Endothelial cell of umbilical vein (primary cell): ENCODE results near the gene ARID1B. TPM values are rescaled to one million over a fixed set of nuclear protein-coding genes. Genes with fewer than 3 reads are reported as not detected.
A peak's percentile ranks its signal among the peaks of the same experiment; 100 is the strongest.

Source experiments
- BruUV-seq: library from RNA; stranded (reverse); fragments of 400-500 nt; replicated peaks from 2 replicates; lab custom pipeline; 2021; lab: Mats Ljungman, UMichigan
- CTCF ChIA-PET: fragments of 300-600, 350-600 bp; sonication (Branson Sonifier 250); formaldehyde crosslinking; loops from one replicate; lab custom pipeline; 2021; ENCODE audit warnings: antibody characterized with exemption, inconsistent platforms; lab: Charles Lee
- POLR2A ChIA-PET: fragments of 300-600, 350-600 bp; sonication (Branson Sonifier 250); formaldehyde crosslinking; loops from one replicate; lab custom pipeline; 2021; ENCODE audit warnings: antibody characterized with exemption, inconsistent platforms; lab: Charles Lee
- DNase-seq: peaks from one replicate; pipeline ENCODE4 v3.0.0-alpha.2; 2011; ENCODE audit warnings: low read depth, low spot score
- FAIRE-seq: peaks from 2 replicates; lab custom pipeline; 2011; peaks lifted over from hg19 to GRCh38; lab: Jason Lieb, UNC
- H2AFZ ChIP-seq: 2 replicates; pipeline ENCODE4 v1.6.0; 2012; ENCODE audit warnings: low read depth, low read length, control low read depth, inconsistent platforms
- H3K27ac ChIP-seq: 2 replicates; pipeline ENCODE4 v1.5.1; 2011; ENCODE audit warnings: low read depth, mild to moderate bottlenecking, control low read depth, low read length, moderate library complexity; ENCODE audit not compliant: insufficient read depth
- H3K27me3 ChIP-seq, 2 experiments: 2 replicates each; pipeline versions ENCODE4 v1.6.0 to v1.6.1; 2011; ENCODE audit warnings: low read length in 2 of 2, mixed read lengths in 1 of 2; ENCODE audit not compliant: control insufficient read depth in 2 of 2, insufficient read depth in 2 of 2
- H3K36me3 ChIP-seq, 2 experiments: 2 replicates in 1 of 2; 3 replicates in 1 of 2; pipeline ENCODE4 v1.5.1; 2011; ENCODE audit warnings: low read length in 2 of 2, mild to moderate bottlenecking in 1 of 2, moderate library complexity in 1 of 2; ENCODE audit not compliant: control insufficient read depth in 2 of 2, insufficient read depth in 2 of 2; ENCODE audit errors: extremely low read depth in 1 of 2
- H3K4me1 ChIP-seq: 3 replicates; pipeline ENCODE4 v1.5.1; 2011; ENCODE audit warnings: mild to moderate bottlenecking, low read length; ENCODE audit not compliant: control insufficient read depth, insufficient read depth; ENCODE audit errors: extremely low read depth
- H3K4me2 ChIP-seq: 2 replicates; pipeline ENCODE4 v1.6.1; 2011; ENCODE audit warnings: low read length, control low read depth, mixed read lengths; ENCODE audit not compliant: insufficient read depth
- H3K4me3 ChIP-seq, 3 experiments: fragments of 200-600 bp in 1 of 3; sonication (generic), shearing (Covaris generic) in 1 of 3; replicated peaks in 1 of 3; 2 replicates each; pipeline ENCODE4 v1.5.1; 2011 to 2016; ENCODE audit warnings: control low read depth in 3 of 3, low read length in 3 of 3, mild to moderate bottlenecking in 2 of 3, inconsistent platforms in 1 of 3, low read depth in 1 of 3, moderate library complexity in 1 of 3; ENCODE audit not compliant: insufficient read depth in 1 of 3
- H3K79me2 ChIP-seq: 2 replicates; pipeline ENCODE4 v1.6.0; 2012; ENCODE audit warnings: low read length, inconsistent platforms; ENCODE audit not compliant: control insufficient read depth, insufficient read depth
- H3K9ac ChIP-seq: replicated peaks from 2 replicates; pipeline ENCODE3; 2011; ENCODE audit warnings: low read length, control low read depth; ENCODE audit not compliant: insufficient read depth; ENCODE audit errors: extremely low read depth
- H3K9me1 ChIP-seq: replicated peaks from 3 replicates; pipeline ENCODE4 v1.6.0; 2011; ENCODE audit warnings: mild to moderate bottlenecking, low read length; ENCODE audit not compliant: control insufficient read depth, insufficient read depth; ENCODE audit errors: extremely low read depth
- H3K9me3 ChIP-seq: replicated peaks from 2 replicates; pipeline ENCODE4 v1.5.1; 2012; ENCODE audit warnings: low read length, inconsistent platforms; ENCODE audit not compliant: control insufficient read depth, insufficient read depth
- H4K20me1 ChIP-seq: replicated peaks from 2 replicates; pipeline ENCODE3; 2011; ENCODE audit warnings: mild to moderate bottlenecking, low read length; ENCODE audit not compliant: control insufficient read depth, insufficient read depth; ENCODE audit errors: extremely low read depth
- EZH2 ChIP-seq: IDR thresholded peaks from 2 replicates; pipeline ENCODE4 v1.6.1; 2012; ENCODE audit warnings: borderline replicate concordance, low read depth, mild to moderate bottlenecking, moderate library complexity, low read length, inconsistent platforms; ENCODE audit not compliant: severe bottlenecking
- FOS ChIP-seq: IDR thresholded peaks from 2 replicates; pipeline ENCODE4 v1.6.1; 2011; ENCODE audit warnings: mild to moderate bottlenecking, low read length, moderate library complexity, borderline replicate concordance; ENCODE audit not compliant: insufficient read depth
- GATA2 ChIP-seq: IDR thresholded peaks from 2 replicates; pipeline ENCODE4 v1.7.0; 2011; ENCODE audit warnings: low read depth, mild to moderate bottlenecking, moderate library complexity, mixed read lengths, low read length; ENCODE audit not compliant: insufficient read length, insufficient read depth
- POLR2A ChIP-seq: IDR thresholded peaks from 2 replicates; pipeline ENCODE4 v1.6.1; 2012; ENCODE audit warnings: low read depth, mild to moderate bottlenecking, control low read depth, low read length
- dilution Hi-C: fragments of 300-500 bp; cut with MboI; formaldehyde crosslinking; loops from one replicate; pipeline ENCODE4 v1.15.0; 2019; ENCODE audit warnings: low sequenced_read_pairs; ENCODE audit not compliant: extremely low pct_ligation_motif_present
- intact Hi-C: fragments of 100-400 bp; cut with micrococcal nuclease; formaldehyde crosslinking; loops from one replicate; pipeline ENCODE4 v1.10.0; 2022
- polyA plus RNA-seq, 4 experiments: library from polyadenylated mRNA; depleted of rRNA in 3 of 4; stranded (reverse) in 3 of 4; unstranded in 1 of 4; fragments of >200 nt; gene quantifications; 2 replicates each; pipeline versions ENCODE4 v1.2.1 to v1.2.3, GENCODE V29; 2011 to 2012; ENCODE audit warnings: missing spikeins in 1 of 4
- total RNA-seq: library from RNA; stranded (reverse); gene quantifications from 2 replicates; pipeline ENCODE4 v1.2.3, GENCODE V29; 2021
- TF ChIP-seq, protein P1 (sequence below): IDR thresholded peaks from 2 replicates; pipeline ENCODE4 v1.6.1; 2011; ENCODE audit not compliant: insufficient read depth, insufficient read length
- TF ChIP-seq, protein P2 (sequence below), 2 donors: IDR thresholded peaks; 1 replicate in 1 of 2; 2 replicates in 1 of 2; pipeline ENCODE4 v1.5.1; 2011; ENCODE audit warnings: low read length in 2 of 2, mild to moderate bottlenecking in 2 of 2, moderate library complexity in 2 of 2, control low read depth in 1 of 2, inconsistent platforms in 1 of 2, low read depth in 1 of 2; ENCODE audit not compliant: insufficient read depth in 1 of 2; ENCODE audit errors: extremely low read depth in 1 of 2

The ARID1B gene
- total and polyA plus RNA-seq, 2 donors (not counting 3 experiments of a cell fraction or from before 2014, with no cell fraction given), result 21.8 to 89.5 TPM

DNA sequence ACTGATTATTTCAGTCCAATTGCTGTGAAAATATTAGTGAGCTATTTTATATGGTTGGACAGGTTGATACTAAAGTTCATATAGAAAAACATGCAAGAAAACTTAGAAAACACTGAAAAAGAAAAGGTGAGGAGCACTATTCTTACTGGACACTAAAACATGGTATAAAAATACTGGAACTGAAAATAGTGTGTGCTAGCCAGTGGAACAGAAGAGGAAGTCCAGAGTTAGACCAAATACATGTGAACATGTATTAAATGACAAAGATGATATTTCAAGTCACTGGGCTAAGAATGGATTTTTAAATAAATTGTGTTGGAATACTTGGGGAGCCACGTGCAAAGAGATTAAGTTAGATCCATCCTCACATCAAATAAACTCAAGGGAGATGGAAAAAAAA lies 327.6 kb downstream of the ARID1B start:
- Histone ChIP-seq H3K9me1 (no peaks in the 10 kb centered on the region), H2AFZ (no peak overlapping the region), H3K4me1 (peaks cover 12% of the 10 kb centered on the region), H3K9ac (no peak overlapping the region), H3K36me3 (no peaks in the 10 kb centered on the region), H3K4me2 (no peak overlapping the region), H3K9me3 (no peaks in the 10 kb centered on the region), H3K79me2 (no peaks in the 10 kb centered on the region), H3K27me3 (no peaks in the 10 kb centered on the region), H3K4me3 (no peak overlapping the region), H4K20me1 (no peaks in the 10 kb centered on the region), H3K27ac (no peak overlapping the region)
- ChIA-PET CTCF (no interaction called here), POLR2A (no interaction called here)
- dilution Hi-C loops (no loop called here), intact Hi-C loops (no loop called here)
- FAIRE-seq, result no peak
- DNase-seq, result no peak
- BruUV-seq, result no TSS peak
- TF ChIP-seq GATA2 (no peak), POLR2A (no peak), EZH2 (no peak)
- TF ChIP-seq, protein P1, sequence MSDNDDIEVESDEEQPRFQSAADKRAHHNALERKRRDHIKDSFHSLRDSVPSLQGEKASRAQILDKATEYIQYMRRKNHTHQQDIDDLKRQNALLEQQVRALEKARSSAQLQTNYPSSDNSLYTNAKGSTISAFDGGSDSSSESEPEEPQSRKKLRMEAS, result no peak
- TF ChIP-seq, protein P2, sequence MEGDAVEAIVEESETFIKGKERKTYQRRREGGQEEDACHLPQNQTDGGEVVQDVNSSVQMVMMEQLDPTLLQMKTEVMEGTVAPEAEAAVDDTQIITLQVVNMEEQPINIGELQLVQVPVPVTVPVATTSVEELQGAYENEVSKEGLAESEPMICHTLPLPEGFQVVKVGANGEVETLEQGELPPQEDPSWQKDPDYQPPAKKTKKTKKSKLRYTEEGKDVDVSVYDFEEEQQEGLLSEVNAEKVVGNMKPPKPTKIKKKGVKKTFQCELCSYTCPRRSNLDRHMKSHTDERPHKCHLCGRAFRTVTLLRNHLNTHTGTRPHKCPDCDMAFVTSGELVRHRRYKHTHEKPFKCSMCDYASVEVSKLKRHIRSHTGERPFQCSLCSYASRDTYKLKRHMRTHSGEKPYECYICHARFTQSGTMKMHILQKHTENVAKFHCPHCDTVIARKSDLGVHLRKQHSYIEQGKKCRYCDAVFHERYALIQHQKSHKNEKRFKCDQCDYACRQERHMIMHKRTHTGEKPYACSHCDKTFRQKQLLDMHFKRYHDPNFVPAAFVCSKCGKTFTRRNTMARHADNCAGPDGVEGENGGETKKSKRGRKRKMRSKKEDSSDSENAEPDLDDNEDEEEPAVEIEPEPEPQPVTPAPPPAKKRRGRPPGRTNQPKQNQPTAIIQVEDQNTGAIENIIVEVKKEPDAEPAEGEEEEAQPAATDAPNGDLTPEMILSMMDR (IDR thresholded peaks at IDR 0.05; ENCODE audit: extremely low read depth in 1 of 2, insufficient read depth in 1 of 2, low read depth in 1 of 2, low read length in 2 of 2), result no peak

DNA sequence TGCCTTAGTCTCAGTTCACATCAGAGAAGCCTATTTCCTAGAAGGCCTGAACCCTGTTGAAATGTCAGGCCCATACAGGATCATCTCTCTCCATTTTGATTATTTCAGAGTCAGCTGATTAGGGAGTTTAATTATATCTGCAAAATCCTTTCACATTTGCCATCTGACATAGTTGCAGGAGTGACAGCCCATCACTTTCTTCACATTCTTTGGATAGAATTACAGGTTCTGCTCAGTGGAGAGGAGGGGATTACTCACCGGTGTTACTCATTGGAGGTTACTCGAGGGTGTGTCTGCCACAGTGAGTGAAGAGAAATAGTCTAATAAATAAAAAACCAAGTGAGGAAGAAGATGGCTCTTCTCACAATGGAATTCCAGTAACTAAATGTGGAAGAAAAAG lies 329.3 kb downstream of the ARID1B start:
- Histone ChIP-seq H3K9me1 (no peaks in the 10 kb centered on the region), H3K9me3 (no peaks in the 10 kb centered on the region), H2AFZ (no peak overlapping the region), H3K36me3 (no peaks in the 10 kb centered on the region), H3K9ac (no peak overlapping the region), H3K4me2 (no peak overlapping the region), H3K4me3 (no peak overlapping the region), H4K20me1 (no peaks in the 10 kb centered on the region), H3K4me1 (peaks cover 4% of the 10 kb centered on the region), H3K27me3 (no peaks in the 10 kb centered on the region), H3K27ac (no peak overlapping the region), H3K79me2 (no peaks in the 10 kb centered on the region)
- intact Hi-C loops, result no loop called here
- ChIA-PET CTCF (interaction anchor here (2.0 kb wide), 1 partner anchor 72 kb away, joined by 4 read pairs; no protein-coding TSS in a partner anchor), POLR2A (no interaction called here)
- peak; percentile 52 for TF ChIP-seq FOS
- TF ChIP-seq, protein P2 (IDR thresholded peaks at IDR 0.05; ENCODE audit: extremely low read depth in 1 of 2, insufficient read depth in 1 of 2, low read depth in 1 of 2, low read length in 2 of 2), result no peak
- dilution Hi-C loops, result no loop called here
- peak; percentile 40 for DNase-seq
- no TSS peak for BruUV-seq
- FAIRE-seq, result no peak
